B cell (primary cell): ENCODE measurements around the gene CDC20B.

ENCODE experiments used
- CTCF ChIP-seq: fragments of 200-600 bp; IDR thresholded peaks from one replicate; pipeline ENCODE4 v1.8.0; 2022; ENCODE audit warnings: antibody characterized with exemption, mild to moderate bottlenecking
- EZH2 ChIP-seq: IDR thresholded peaks from 2 replicates; pipeline ENCODE4 v1.6.1; 2012; ENCODE audit warnings: borderline replicate concordance, low read depth, mild to moderate bottlenecking, moderate library complexity, low read length; ENCODE audit not compliant: insufficient read depth, poor library complexity, severe bottlenecking

- TF ChIP-seq EZH2 (no peak), CTCF (no peak)
Observed at GRCh38 chr5:55066277-55066676, 106.7 kb downstream of the CDC20B start.
